ENCODE measurements around the gene OR5T2. TPM values are rescaled to one million over a fixed set of nuclear protein-coding genes. Genes with fewer than 3 reads are reported as not detected.
"Not testable (repeated sequence)": the region's sequence is repeated elsewhere in the genome, so short reads cannot be mapped to it uniquely, and the experiment has no call there.

OR5T2 gene
- not detected for total RNA-seq

DNA sequence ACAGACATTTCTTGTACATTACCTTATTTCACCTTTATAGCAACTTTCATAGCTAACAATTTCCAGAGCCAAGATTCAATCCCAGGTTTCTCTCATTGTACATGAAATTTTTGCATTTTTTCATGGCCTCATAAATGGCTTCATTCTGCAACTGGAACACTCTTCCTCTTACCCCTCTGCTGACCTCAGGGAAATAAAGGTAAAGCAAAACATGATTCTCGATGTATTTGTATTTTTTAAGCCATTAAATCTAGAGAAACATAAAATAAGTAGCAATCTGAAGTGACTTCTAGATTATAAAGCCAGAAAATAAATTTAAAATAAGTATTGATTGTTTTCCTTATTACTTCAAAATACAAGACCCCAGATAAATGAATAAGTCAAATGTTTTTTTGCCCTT is at the start of gene OR5T2:
OR5T2 (minus strand) TSS at position 101 of the 400 bp plus-strand sequence. CDS start 1,193 bp downstream, outside the sequence.
- ATAC-seq (no peak), DNase-seq (ENCODE audit: low spot score) (no peak)

- no peak for DNase-seq (ENCODE audit: low spot score)
These were observed 39.8 kb upstream of the OR5T2 start, which contains the start of gene OR5T1 for GRCh38 chr11:56273854-56274253. Gene OR5T1 (plus strand): TSS chr11:56274154. CDS start chr11:56275639, 1,485 bp downstream.

DNA sequence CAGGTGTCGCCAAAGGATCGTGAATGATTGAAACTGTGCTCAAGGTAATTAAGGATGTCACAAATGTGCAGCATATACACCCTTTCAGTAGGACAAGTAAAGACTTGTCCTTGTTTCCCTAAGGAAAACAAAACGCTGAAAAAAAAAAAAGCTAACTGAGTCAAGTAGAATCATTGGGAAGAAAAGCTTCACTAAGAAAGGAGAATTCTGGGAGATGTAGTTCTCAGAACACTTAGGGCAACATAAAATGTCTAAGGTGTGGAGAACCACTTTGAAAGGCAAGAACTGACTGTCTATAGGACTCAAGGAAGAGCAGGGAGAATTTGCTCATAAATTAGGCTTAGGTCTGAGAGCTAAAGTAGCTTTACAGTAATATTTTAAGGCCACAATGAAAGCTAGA is 37.0 kb upstream of the OR5T2 start:
- DNase-seq (ENCODE audit: low spot score) (no peak), ATAC-seq (no peak)

More at GRCh38 chr11:56273854-56274253, 39.8 kb upstream of the OR5T2 start, which contains the start of gene OR5T1:
- ATAC-seq: no peak

GRCh38 chr11:56251954-56252353 is 17.9 kb upstream of the OR5T2 start, which contains the start of gene OR5T3:
Gene OR5T3 (plus strand): TSS chr11:56252254. CDS start chr11:56252254, 0 bp downstream.
- no peak for DNase-seq (ENCODE audit: low spot score)
- no peak for ATAC-seq

- ATAC-seq; DNase-seq (ENCODE audit: low spot score): not testable (repeated sequence)
These were observed 14.3 kb downstream of the OR5T2 start for GRCh38 chr11:56219735-56220134.

- ATAC-seq (no peak), DNase-seq (ENCODE audit: low spot score) (no peak)
These were observed 19.5 kb downstream of the OR5T2 start for GRCh38 chr11:56214537-56214936.

DNA sequence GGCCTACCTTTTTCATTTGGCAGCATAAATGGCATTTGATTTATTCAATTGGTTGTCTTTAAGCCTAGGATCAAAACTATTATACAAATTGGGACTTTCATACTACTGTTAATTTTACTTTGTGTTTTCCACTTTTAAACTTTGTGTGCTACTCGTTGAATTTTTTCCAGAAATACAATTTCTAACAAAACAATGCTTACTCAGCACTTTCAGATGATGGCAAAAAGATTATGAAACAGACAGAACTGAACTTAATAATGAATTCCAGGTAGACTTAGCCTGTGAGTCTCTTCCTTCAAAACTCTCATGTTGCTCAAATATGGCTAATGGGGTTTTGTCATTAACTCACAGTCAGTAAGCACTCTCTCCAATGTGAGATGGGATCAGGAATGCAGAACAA is 26.3 kb downstream of the OR5T2 start:
- DNase-seq (ENCODE audit: low spot score) (no peak), ATAC-seq (no peak)

DNA sequence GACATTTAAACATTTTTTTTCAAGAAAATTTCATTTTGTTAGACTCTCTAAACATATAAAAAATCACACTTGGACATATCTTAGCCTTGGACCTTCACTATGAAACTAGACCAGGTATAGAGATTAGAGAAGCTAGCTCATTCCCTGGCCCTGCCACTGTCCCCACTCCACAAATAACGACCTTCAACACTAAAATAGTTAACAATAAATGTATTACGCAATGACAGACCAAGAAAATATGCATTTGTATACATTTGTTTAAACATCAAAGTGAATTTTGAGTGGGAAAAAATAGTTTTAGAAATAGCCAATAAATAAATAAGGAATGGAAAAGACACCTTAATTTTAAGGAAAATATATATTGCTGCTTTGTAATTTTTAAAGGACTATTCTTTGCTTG is 36.7 kb downstream of the OR5T2 start:
- no peak for DNase-seq (ENCODE audit: low spot score)
- ATAC-seq: no peak

- no peak for DNase-seq (ENCODE audit: low spot score)
- ATAC-seq: no peak
These were observed 37.4 kb downstream of the OR5T2 start for GRCh38 chr11:56196705-56197104.

DNA sequence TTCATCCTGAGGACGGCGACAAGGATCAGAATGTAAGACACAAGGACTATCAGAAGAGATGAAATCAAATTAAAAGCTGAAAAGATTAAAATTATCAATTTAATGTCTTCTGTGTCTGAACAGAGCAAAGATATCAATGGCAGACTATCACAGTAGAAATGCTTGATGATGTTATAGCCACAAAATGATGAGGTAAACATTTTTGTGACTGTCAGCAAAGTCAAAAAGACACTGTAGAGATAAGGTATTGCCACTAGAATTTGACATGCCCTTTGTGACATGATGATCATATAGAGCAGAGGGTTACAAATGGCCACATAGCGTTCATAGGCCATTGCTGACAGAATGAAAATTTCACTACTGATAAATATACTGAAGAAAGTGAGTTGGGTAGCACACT is 45.5 kb downstream of the OR5T2 start:
- DNase-seq (ENCODE audit: low spot score) (no peak), ATAC-seq (no peak)

- DNase-seq (ENCODE audit: low spot score) (no peak), ATAC-seq (no peak)
These were observed 50.6 kb downstream of the OR5T2 start for GRCh38 chr11:56183459-56183858.

Other genes with a start within 250 kb of the OR5T2 start
- not detected for gene OR5F1, start 239.6 kb downstream of the OR5T2 start, total RNA-seq
- gene OR5AS1, start 206.6 kb downstream of the OR5T2 start, total RNA-seq: not detected
- gene OR8I2, start 140.9 kb downstream of the OR5T2 start, total RNA-seq: not detected
- not detected for gene OR8H2, start 130.6 kb downstream of the OR5T2 start, total RNA-seq
- not detected for gene OR8H3, start 111.9 kb downstream of the OR5T2 start, total RNA-seq
- not detected for gene OR8J3, start 94.1 kb downstream of the OR5T2 start, total RNA-seq
- not detected for gene OR8K5, start 73.9 kb downstream of the OR5T2 start, total RNA-seq
- gene OR5J2, start 57.6 kb downstream of the OR5T2 start, total RNA-seq: not detected
- not detected for gene OR5T3, start 18.0 kb upstream of the OR5T2 start, total RNA-seq
- gene OR5T1, start 39.9 kb upstream of the OR5T2 start, total RNA-seq: not detected
- gene OR8H1, start 58.0 kb upstream of the OR5T2 start, total RNA-seq: not detected
- not detected for gene OR8K3, start 80.9 kb upstream of the OR5T2 start, total RNA-seq
- gene OR8K1, start 111.8 kb upstream of the OR5T2 start, total RNA-seq: not detected
- gene OR8J1, start 120.0 kb upstream of the OR5T2 start, total RNA-seq: not detected
- gene OR8U1, start 141.4 kb upstream of the OR5T2 start, total RNA-seq: not detected
- not detected for gene OR5AL1, start 178.4 kb upstream of the OR5T2 start, total RNA-seq
- not detected for gene OR5M3, start 239.1 kb upstream of the OR5T2 start, total RNA-seq

All from left lobe of liver (tissue), 2 donors.